ENCODE data around the gene TMEM239.
"Not testable (repeated sequence)": the region's sequence is repeated elsewhere in the genome, so short reads cannot be mapped to it uniquely, and the experiment has no call there.

The TMEM239 gene

DNA sequence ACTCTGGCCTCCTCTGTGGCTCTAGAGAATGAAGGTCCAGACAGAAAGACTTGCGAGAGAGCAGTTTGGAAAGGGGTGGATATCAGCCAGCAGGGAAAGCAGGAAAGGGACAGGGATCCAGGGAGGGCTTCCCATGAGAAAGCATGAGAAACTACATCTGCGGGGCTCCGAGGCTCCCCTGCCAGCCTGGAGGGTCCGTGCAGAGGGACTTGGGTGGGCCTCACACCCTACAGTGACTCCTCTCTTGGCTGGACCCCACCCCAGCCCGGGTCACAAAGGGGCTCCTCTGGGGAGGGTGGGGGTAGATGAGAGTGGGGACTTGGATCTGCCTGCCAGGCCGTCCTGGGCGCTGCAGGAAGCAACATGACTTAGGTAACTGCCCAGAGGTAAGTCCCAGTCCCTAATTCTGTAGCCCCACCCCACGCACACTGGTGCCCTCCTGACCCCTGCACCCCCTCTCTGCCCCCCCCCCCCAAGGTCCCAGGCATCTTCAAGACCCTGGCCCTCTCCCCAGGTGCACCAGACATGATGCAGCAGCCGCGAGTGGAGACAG lies at the start of gene TMEM239:
Gene TMEM239 (plus strand): TSS at position 335 of the 553 bp plus-strand sequence. CDS start 191 bp downstream, at position 526.
- Histone ChIP-seq H3K4me2 (no peak within 1 kb of the TSS), H3K36me3 (ENCODE audit: insufficient read depth) (no peaks in the 10 kb centered on the region), H3K79me2 (ENCODE audit: insufficient read depth, low read depth) (no peaks in the 10 kb centered on the region), H3K27me3 (ENCODE audit: insufficient read depth, low read depth) (no peaks in the 10 kb centered on the region), H3K27ac (no peak within 1 kb of the TSS), H2AFZ (ENCODE audit: low read depth) (no peak within 1 kb of the TSS), H3K9ac (no peak within 1 kb of the TSS), H4K20me1 (ENCODE audit: insufficient read depth) (no peaks in the 10 kb centered on the region), H3K4me1 (ENCODE audit: low read depth, poor library complexity, severe bottlenecking) (no peaks in the 10 kb centered on the region), H3K4me3 (IDR thresholded peaks at IDR 0.05; ENCODE audit: insufficient read depth, low read depth, low read length) (no peak within 1 kb of the TSS)
- TF ChIP-seq, protein P1, sequence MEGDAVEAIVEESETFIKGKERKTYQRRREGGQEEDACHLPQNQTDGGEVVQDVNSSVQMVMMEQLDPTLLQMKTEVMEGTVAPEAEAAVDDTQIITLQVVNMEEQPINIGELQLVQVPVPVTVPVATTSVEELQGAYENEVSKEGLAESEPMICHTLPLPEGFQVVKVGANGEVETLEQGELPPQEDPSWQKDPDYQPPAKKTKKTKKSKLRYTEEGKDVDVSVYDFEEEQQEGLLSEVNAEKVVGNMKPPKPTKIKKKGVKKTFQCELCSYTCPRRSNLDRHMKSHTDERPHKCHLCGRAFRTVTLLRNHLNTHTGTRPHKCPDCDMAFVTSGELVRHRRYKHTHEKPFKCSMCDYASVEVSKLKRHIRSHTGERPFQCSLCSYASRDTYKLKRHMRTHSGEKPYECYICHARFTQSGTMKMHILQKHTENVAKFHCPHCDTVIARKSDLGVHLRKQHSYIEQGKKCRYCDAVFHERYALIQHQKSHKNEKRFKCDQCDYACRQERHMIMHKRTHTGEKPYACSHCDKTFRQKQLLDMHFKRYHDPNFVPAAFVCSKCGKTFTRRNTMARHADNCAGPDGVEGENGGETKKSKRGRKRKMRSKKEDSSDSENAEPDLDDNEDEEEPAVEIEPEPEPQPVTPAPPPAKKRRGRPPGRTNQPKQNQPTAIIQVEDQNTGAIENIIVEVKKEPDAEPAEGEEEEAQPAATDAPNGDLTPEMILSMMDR (conservative IDR thresholded peaks at IDR 0.05; ENCODE audit: low read depth, low read length): no peak

DNA sequence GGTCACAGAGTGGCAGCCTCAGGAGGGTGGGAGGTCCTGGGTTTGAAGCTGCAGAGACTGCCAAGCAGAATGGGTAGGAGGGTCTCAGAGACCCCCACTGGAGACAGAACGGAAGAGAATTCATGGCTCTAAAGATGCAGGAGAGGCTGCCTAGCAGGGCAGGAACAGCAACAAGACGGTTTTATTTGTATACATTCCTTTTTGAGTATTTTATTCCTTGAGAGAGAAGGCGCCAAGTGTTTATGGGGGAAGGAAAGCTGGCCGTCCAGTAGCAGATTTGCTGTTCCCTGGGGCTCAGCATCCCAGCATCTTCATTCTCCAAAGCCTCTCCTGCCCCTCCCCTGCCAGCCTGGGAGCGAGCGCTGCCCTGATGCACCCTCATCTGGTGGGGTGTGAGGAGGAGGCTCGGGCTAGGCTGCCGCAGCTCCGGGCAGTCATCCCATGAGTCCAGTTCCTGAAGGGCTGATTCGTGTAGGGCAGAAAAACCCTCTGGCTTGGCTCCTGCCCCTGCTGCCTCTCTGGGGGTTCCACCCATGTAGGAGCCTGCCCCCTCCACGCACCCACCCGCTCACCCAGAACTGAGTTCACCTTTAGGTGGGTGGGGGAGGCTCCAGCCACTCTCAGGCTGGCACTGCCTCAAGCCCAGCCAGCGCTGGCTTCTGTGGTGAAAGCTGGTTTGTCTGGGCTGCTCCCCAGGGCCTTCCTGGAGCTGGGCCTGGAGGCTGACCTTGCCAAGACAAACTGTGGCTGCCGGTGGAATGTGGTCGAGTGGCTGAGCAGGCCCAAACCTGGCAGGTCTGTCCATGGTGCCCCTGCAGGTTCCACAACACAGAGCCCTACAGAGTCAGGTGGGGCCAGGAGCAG lies 48.2 kb upstream of the TMEM239 start:
- Histone ChIP-seq H3K27me3 (ENCODE audit: insufficient read depth, low read depth) (no peaks in the 10 kb centered on the region), H2AFZ (ENCODE audit: low read depth) (no peak overlapping the region), H3K9ac (no peak overlapping the region), H3K4me2 (no peak overlapping the region), H3K4me3 (IDR thresholded peaks at IDR 0.05; ENCODE audit: insufficient read depth, low read depth, low read length) (no peak overlapping the region), H3K79me2 (ENCODE audit: insufficient read depth, low read depth) (no peaks in the 10 kb centered on the region), H4K20me1 (ENCODE audit: insufficient read depth) (no peaks in the 10 kb centered on the region), H3K27ac (no peak overlapping the region), H3K4me1 (ENCODE audit: low read depth, poor library complexity, severe bottlenecking) (no peaks in the 10 kb centered on the region), H3K36me3 (ENCODE audit: insufficient read depth) (no peaks in the 10 kb centered on the region)
- TF ChIP-seq, protein P1 (conservative IDR thresholded peaks at IDR 0.05; ENCODE audit: low read depth, low read length): no peak

DNA sequence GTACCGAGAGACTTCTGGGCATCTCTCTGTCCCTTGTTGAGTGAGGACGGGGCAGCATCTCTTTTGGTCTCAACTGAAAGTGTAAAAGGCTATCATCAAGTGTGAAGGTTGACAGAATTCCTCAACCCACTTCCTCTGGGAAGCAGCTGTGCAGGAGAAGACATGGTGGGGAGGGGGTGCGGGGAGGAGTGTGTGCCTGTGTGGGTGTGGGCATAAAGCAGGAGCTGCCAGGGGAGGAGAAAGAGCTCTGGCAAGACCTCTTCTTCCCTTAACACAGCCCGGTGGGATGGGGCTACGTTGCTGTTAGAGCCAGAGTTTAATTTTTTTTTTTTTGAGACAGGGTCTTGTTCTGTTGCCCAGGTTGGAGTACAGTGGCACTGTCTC lies 47.5 kb upstream of the TMEM239 start:
- Histone ChIP-seq H3K4me3 (IDR thresholded peaks at IDR 0.05; ENCODE audit: insufficient read depth, low read depth, low read length) (no peak overlapping the region), H3K79me2 (ENCODE audit: insufficient read depth, low read depth) (no peaks in the 10 kb centered on the region), H3K27ac (no peak overlapping the region), H3K9ac (no peak overlapping the region), H4K20me1 (ENCODE audit: insufficient read depth) (no peaks in the 10 kb centered on the region), H2AFZ (ENCODE audit: low read depth) (no peak overlapping the region), H3K4me1 (ENCODE audit: low read depth, poor library complexity, severe bottlenecking) (no peaks in the 10 kb centered on the region), H3K4me2 (no peak overlapping the region), H3K27me3 (ENCODE audit: insufficient read depth, low read depth) (no peaks in the 10 kb centered on the region), H3K36me3 (ENCODE audit: insufficient read depth) (no peaks in the 10 kb centered on the region)
- TF ChIP-seq, protein P1 (conservative IDR thresholded peaks at IDR 0.05; ENCODE audit: low read depth, low read length): no peak

DNA sequence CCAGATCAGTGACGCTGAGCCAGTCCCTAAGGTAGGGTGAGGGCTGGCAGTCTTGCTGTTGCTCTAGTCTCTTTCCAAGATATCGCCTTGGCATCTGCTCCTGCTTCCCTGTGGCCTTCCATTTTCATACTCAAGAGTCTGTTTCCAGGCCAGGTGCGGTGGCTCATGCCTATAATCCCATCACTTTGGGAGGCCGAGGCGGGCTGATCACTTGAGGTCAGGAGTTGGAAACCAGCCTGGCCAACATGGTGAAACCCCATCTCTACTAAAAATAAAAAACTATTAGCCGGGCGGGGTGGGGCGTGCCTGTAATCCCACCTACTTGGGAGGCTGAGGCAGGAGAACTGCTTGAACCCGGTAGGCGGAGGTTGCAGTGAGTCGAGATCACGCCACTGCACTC lies 46.1 kb upstream of the TMEM239 start:
- not testable (repeated sequence) for H2AFZ ChIP-seq (ENCODE audit: low read depth); H4K20me1 ChIP-seq (ENCODE audit: insufficient read depth); H3K36me3 ChIP-seq (ENCODE audit: insufficient read depth); H3K4me3 ChIP-seq (IDR thresholded peaks at IDR 0.05; ENCODE audit: insufficient read depth, low read depth, low read length); H3K27me3 ChIP-seq (ENCODE audit: insufficient read depth, low read depth); H3K4me2 ChIP-seq; H3K4me1 ChIP-seq (ENCODE audit: low read depth, poor library complexity, severe bottlenecking); H3K9ac ChIP-seq; H3K79me2 ChIP-seq (ENCODE audit: insufficient read depth, low read depth); H3K27ac ChIP-seq

DNA sequence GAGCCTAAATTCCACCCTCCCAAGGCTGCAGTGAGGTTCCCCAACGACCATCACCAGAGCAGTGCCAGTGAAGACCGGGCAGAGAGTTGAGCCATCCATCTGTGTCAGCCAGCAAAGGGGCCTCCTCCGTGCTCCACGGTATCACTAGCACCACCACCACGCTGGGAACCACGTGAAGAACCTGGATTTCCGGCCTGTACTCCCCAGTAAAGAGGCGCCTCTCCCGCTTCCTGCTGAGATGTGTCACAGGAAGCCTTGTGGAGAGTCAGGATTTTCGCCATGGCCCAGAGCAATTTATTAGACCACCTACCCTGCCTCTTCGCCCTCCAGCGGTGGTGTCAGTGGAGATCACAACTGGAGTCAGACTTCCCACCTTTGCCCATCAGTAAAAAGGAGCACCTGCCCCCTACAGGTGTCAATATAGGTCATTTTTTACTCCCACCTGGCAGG lies 44.5 kb upstream of the TMEM239 start:
- TF ChIP-seq, protein P1 (conservative IDR thresholded peaks at IDR 0.05; ENCODE audit: low read depth, low read length): no peak
- no peaks in the 10 kb centered on the region for H3K4me1 ChIP-seq (ENCODE audit: low read depth, poor library complexity, severe bottlenecking)
- H3K4me3 ChIP-seq (IDR thresholded peaks at IDR 0.05; ENCODE audit: insufficient read depth, low read depth, low read length): no peak overlapping the region
- H3K27me3 ChIP-seq (ENCODE audit: insufficient read depth, low read depth): no peaks in the 10 kb centered on the region
- no peak overlapping the region for H3K4me2 ChIP-seq
- H3K9ac ChIP-seq: no peak overlapping the region
- H3K79me2 ChIP-seq (ENCODE audit: insufficient read depth, low read depth): no peaks in the 10 kb centered on the region
- H3K36me3 ChIP-seq (ENCODE audit: insufficient read depth): no peaks in the 10 kb centered on the region
- H4K20me1 ChIP-seq (ENCODE audit: insufficient read depth): no peaks in the 10 kb centered on the region
- H3K27ac ChIP-seq: no peak overlapping the region
- H2AFZ ChIP-seq (ENCODE audit: low read depth): no peak overlapping the region
